ENCODE results near the gene OR2V2.

DNA sequence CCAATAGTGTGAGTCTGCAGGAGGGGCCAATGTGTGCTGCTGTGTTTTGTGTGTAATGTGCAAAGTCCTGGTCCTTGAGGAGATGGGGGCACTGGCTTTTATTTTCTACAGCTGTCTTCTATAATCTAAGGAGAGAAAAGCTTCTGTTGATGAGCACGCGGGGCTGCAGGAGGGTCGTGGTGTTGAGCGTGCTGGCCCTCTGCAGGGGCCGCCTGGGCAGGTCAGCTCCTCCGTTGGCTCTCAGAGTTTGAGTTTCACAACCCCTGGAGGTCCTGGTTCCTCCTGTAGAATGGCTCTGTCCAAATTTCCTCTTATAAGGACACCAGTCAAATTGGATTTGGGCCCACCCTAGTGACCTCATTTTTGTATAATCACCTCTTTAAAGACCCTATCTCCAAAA is 29.0 kb upstream of the OR2V2 start:
- TF ChIP-seq POLR2A (IDR thresholded peaks at IDR 0.05), result no peak
- TF ChIP-seq CTCF (IDR thresholded peaks at IDR 0.05), result no peak
